IPS-NIHi7 (cell line): Measurements from ENCODE around the gene FAM76B.
"Not testable (repeated sequence)": the region's sequence is repeated elsewhere in the genome, so short reads cannot be mapped to it uniquely, and the experiment has no call there.

Source experiments
- DNase-seq: peaks from one replicate; pipeline ENCODE4 v3.0.0; 2012; ENCODE audit warnings: mixed read lengths; ENCODE audit errors: extremely low spot score

Gene FAM76B

GRCh38 chr11:95789506-95790122 lies at the start of gene FAM76B:
Gene FAM76B (minus strand): TSS chr11:95789782. CDS start chr11:95789478, 304 bp downstream.
- peak; percentile 92 for DNase-seq

- peak; percentile 77 for DNase-seq
Observed at GRCh38 chr11:95835768-95836488, 46.3 kb upstream of the FAM76B start.

GRCh38 chr11:95835351-95835750 lies 45.8 kb upstream of the FAM76B start:
- DNase-seq, result no peak

GRCh38 chr11:95833378-95833777 lies 43.8 kb upstream of the FAM76B start:
- no peak for DNase-seq

GRCh38 chr11:95832763-95833162 lies 43.2 kb upstream of the FAM76B start:
- no peak for DNase-seq

- DNase-seq, result no peak
Observed at GRCh38 chr11:95831198-95831883, 41.8 kb upstream of the FAM76B start.

GRCh38 chr11:95829580-95830259 lies 40.1 kb upstream of the FAM76B start:
- DNase-seq, result no peak

- DNase-seq, result no peak
Observed at GRCh38 chr11:95827696-95828095, 38.1 kb upstream of the FAM76B start.

GRCh38 chr11:95821640-95822039 lies 32.1 kb upstream of the FAM76B start:
- DNase-seq, result no peak

GRCh38 chr11:95816037-95816436 lies 26.5 kb upstream of the FAM76B start:
- DNase-seq, result no peak

GRCh38 chr11:95811052-95811451 lies 21.5 kb upstream of the FAM76B start:
- DNase-seq, result not testable (repeated sequence)

GRCh38 chr11:95806464-95806863 lies 16.9 kb upstream of the FAM76B start:
- not testable (repeated sequence) for DNase-seq

GRCh38 chr11:95805869-95806268 lies 16.3 kb upstream of the FAM76B start:
- no peak for DNase-seq

- DNase-seq, result no peak
Observed at GRCh38 chr11:95803973-95804372, 14.4 kb upstream of the FAM76B start.

- no peak for DNase-seq
Observed at GRCh38 chr11:95802806-95803205, 13.2 kb upstream of the FAM76B start.

GRCh38 chr11:95800438-95800837 lies 10.9 kb upstream of the FAM76B start:
- DNase-seq, result no peak

GRCh38 chr11:95799546-95799945 lies 10.0 kb upstream of the FAM76B start:
- DNase-seq, result no peak

GRCh38 chr11:95796501-95796900 lies 6.9 kb upstream of the FAM76B start:
- no peak for DNase-seq

GRCh38 chr11:95795627-95796295 lies 6.2 kb upstream of the FAM76B start:
- DNase-seq, result no peak

- DNase-seq, result no peak
Observed at GRCh38 chr11:95794086-95794485, 4.5 kb upstream of the FAM76B start.

- DNase-seq, result no peak
Observed at GRCh38 chr11:95793116-95793515, 3.5 kb upstream of the FAM76B start.

- no peak for DNase-seq
Observed at GRCh38 chr11:95792700-95793099, 3.1 kb upstream of the FAM76B start.
